Right lobe of liver (tissue), 6 donors: Measurements from ENCODE around the gene GPATCH11. TPM values are rescaled to one million over a fixed set of nuclear protein-coding genes. Genes with fewer than 3 reads are reported as not detected.

Source experiments
- ATAC-seq, 4 donors: fragments of 200-7000 bp; cut with Tn5 transposase; one replicate each; pipeline ENCODE4 v1.9.1; 2020; ENCODE audit warnings: mild to moderate bottlenecking in 4 of 4, moderate library complexity in 4 of 4
- DNase-seq, 3 donors: peaks; one replicate each; pipeline ENCODE4 v3.0.0-alpha.2; 2020
- H3K27ac ChIP-seq, 3 donors: fragments of 200-600 bp; one replicate each; pipeline ENCODE4 v1.8.0; 2022
- H3K27me3 ChIP-seq, 2 donors: fragments of 200-600 bp; one replicate each; pipeline ENCODE4 v1.8.0; 2022
- H3K36me3 ChIP-seq, 4 donors: fragments of 200-600 bp; sonication (generic) in 1 of 4; one replicate each; pipeline versions ENCODE4 v1.5.1 to v1.8.0; 2017 to 2022; ENCODE audit warnings: control low read depth in 1 of 4
- H3K4me1 ChIP-seq, 4 donors: fragments of 200-600 bp; sonication (generic) in 1 of 4; one replicate each; pipeline versions ENCODE4 v1.5.1 to v1.8.0; 2017 to 2022; ENCODE audit warnings: control low read depth in 1 of 4
- H3K4me3 ChIP-seq, 3 donors: fragments of 200-600 bp; one replicate each; pipeline ENCODE4 v1.8.0; 2022
- H3K9me3 ChIP-seq, 4 donors: fragments of 200-600 bp; sonication (generic) in 1 of 4; one replicate each; pipeline versions ENCODE4 v1.5.1 to v1.8.0; 2017 to 2022; ENCODE audit warnings: control low read depth in 1 of 4
- POLR2A ChIP-seq: fragments of 450-650 bp; IDR thresholded peaks from one replicate; pipeline ENCODE4 v1.6.1; 2017; ENCODE audit warnings: antibody characterized with exemption, mild to moderate bottlenecking
- WGBS: methylation state at CpG from one replicate; pipeline ENCODE4 v1.1.6; 2018; ENCODE audit warnings: low coverage, low lambda C conversion rate; ENCODE audit not compliant: insufficient coverage; ENCODE audit errors: missing lambda C conversion rate; 5-methylcytosine and 5-hydroxymethylcytosine counted together
- intact Hi-C, 2 donors: fragments of 100-400 bp; cut with DNase I; formaldehyde crosslinking; loops; one replicate each; pipeline versions ENCODE4 v1.11.2 to v1.14.1; 2022
- total RNA-seq, 6 experiments: library from RNA; depleted of rRNA in 2 of 6; stranded (reverse); fragments of >200 nt in 2 of 6; fragmentation: NEBNext Ultra II Directional in 3 of 6; extraction: Animal tissue kit (Norgen Biotek cat#: 25700) in 3 of 6; gene quantifications; one replicate each; pipeline versions ENCODE4 v1.1.0 to v1.2.4, GENCODE V29; 2016 to 2023
- TF ChIP-seq, protein P1 (sequence below), 4 donors: fragments of 200-600 bp in 3 of 4; fragments of 450-650 bp in 1 of 4; IDR thresholded peaks; one replicate each; pipeline versions ENCODE4 v1.5.1 to v1.8.0; 2016 to 2022; ENCODE audit warnings: antibody characterized with exemption in 4 of 4, mild to moderate bottlenecking in 2 of 4
- donor health status: DM: no; HTN: yes; CAD: no.
- donor health status: DM: no; HTN: no; CAD: no.
- donor health status: DM: no; HTN: no; CAD: no.
- donor health status: DM: no; HTN: yes; CAD: no.
- donor health status: DM: no; HTN: yes; CAD: no.

The GPATCH11 gene
- total RNA-seq, 6 experiments from 2014 or later, result 2.5 to 4.2 (median 3.4) TPM

DNA sequence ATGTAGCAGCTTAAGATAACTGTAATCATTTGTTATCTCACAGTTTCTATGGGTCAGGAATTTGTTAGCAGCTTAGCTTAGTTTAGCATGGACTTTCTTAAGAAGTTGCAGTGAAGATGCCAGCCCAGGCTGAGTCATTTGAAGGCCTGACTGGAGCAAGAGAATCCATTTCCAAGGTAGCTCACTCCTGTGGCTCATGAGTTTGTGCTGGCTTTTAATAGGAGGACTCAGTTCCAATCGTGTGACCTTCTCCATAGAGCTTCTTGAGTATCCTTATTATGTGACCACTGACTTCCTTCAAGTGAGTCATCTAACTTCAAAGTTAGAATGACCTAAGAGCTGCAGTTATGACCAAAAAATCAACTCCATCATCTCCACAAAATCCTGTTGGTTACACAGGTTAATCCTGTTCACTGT is 1.4 kb downstream of the GPATCH11 start:
- no peak overlapping the region for H3K4me3 ChIP-seq
- H3K27me3 ChIP-seq, result no peaks in the 10 kb centered on the region
- no peaks in the 10 kb centered on the region for H3K9me3 ChIP-seq
- H3K4me1 ChIP-seq, result peaks cover 0 to 11% (median 5%) of the 10 kb centered on the region in 4 donors
- H3K27ac ChIP-seq, result no peak overlapping the region
- WGBS, result 86% methylated on average over 1 of the region's 1 CpG
- intact Hi-C loops, result no loop called here
- no peak for TF ChIP-seq POLR2A
- TF ChIP-seq, protein P1, sequence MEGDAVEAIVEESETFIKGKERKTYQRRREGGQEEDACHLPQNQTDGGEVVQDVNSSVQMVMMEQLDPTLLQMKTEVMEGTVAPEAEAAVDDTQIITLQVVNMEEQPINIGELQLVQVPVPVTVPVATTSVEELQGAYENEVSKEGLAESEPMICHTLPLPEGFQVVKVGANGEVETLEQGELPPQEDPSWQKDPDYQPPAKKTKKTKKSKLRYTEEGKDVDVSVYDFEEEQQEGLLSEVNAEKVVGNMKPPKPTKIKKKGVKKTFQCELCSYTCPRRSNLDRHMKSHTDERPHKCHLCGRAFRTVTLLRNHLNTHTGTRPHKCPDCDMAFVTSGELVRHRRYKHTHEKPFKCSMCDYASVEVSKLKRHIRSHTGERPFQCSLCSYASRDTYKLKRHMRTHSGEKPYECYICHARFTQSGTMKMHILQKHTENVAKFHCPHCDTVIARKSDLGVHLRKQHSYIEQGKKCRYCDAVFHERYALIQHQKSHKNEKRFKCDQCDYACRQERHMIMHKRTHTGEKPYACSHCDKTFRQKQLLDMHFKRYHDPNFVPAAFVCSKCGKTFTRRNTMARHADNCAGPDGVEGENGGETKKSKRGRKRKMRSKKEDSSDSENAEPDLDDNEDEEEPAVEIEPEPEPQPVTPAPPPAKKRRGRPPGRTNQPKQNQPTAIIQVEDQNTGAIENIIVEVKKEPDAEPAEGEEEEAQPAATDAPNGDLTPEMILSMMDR (IDR thresholded peaks at IDR 0.05), result no peak
- DNase-seq, result no peak
- no peak for ATAC-seq
- H3K36me3 ChIP-seq, result peaks cover 0 to 20% (median 10%) of the 10 kb centered on the region in 4 donors

GRCh38 chr2:37090019-37090477 is 5.7 kb downstream of the GPATCH11 start:
- intact Hi-C loops, result no loop called here
- Histone ChIP-seq H3K4me1 (peaks cover 0 to 3% (median 1%) of the 10 kb centered on the region in 4 donors), H3K9me3 (no peaks in the 10 kb centered on the region), H3K4me3 (no peak overlapping the region), H3K27me3 (no peaks in the 10 kb centered on the region), H3K27ac (no peak overlapping the region), H3K36me3 (peaks cover 0 to 42% (median 16%) of the 10 kb centered on the region in 4 donors)
- ATAC-seq (no peak), DNase-seq (no peak)
- 63% methylated on average over 4 of the region's 4 CpGs for WGBS
- no peak for TF ChIP-seq POLR2A
- TF ChIP-seq, protein P1 (IDR thresholded peaks at IDR 0.05), result no peak

GRCh38 chr2:37091873-37092272 is 7.6 kb downstream of the GPATCH11 start:
- Histone ChIP-seq H3K27ac (no peak overlapping the region), H3K4me1 (no peaks in the 10 kb centered on the region), H3K9me3 (no peaks in the 10 kb centered on the region), H3K4me3 (no peak overlapping the region), H3K36me3 (peaks cover 0 to 47% (median 16%) of the 10 kb centered on the region in 4 donors), H3K27me3 (no peaks in the 10 kb centered on the region)
- 62% methylated on average over 5 of the region's 5 CpGs for WGBS
- DNase-seq, result no peak
- TF ChIP-seq, protein P1 (IDR thresholded peaks at IDR 0.05), result no peak
- no peak for TF ChIP-seq POLR2A
- no peak for ATAC-seq
- intact Hi-C loops, result no loop called here

- intact Hi-C loops, result no loop called here
- no peak for DNase-seq
- Histone ChIP-seq H3K9me3 (no peaks in the 10 kb centered on the region), H3K36me3 (peaks cover 0 to 23% (median 5%) of the 10 kb centered on the region in 4 donors), H3K27me3 (no peaks in the 10 kb centered on the region), H3K4me3 (no peak overlapping the region), H3K4me1 (no peaks in the 10 kb centered on the region), H3K27ac (no peak overlapping the region)
- WGBS, result 64% methylated on average over 1 of the region's 1 CpG
- TF ChIP-seq, protein P1 (IDR thresholded peaks at IDR 0.05), result no peak
- no peak for TF ChIP-seq POLR2A
- ATAC-seq, result no peak
Observed at GRCh38 chr2:37096568-37096967, 12.2 kb downstream of the GPATCH11 start.
